Myometrial cell (primary cell): Measurements from ENCODE around the gene MBLAC2. TPM values are rescaled to one million over a fixed set of nuclear protein-coding genes. Genes with fewer than 3 reads are reported as not detected.

ENCODE experiments used
- total RNA-seq: library from RNA; depleted of rRNA; stranded (reverse); fragments of >200 nt; gene quantifications from 2 replicates; pipeline ENCODE4 v1.2.3, GENCODE V29; 2015

The MBLAC2 gene
- 2.3 and 3.9 TPM in 2 replicates for total RNA-seq

DNA sequence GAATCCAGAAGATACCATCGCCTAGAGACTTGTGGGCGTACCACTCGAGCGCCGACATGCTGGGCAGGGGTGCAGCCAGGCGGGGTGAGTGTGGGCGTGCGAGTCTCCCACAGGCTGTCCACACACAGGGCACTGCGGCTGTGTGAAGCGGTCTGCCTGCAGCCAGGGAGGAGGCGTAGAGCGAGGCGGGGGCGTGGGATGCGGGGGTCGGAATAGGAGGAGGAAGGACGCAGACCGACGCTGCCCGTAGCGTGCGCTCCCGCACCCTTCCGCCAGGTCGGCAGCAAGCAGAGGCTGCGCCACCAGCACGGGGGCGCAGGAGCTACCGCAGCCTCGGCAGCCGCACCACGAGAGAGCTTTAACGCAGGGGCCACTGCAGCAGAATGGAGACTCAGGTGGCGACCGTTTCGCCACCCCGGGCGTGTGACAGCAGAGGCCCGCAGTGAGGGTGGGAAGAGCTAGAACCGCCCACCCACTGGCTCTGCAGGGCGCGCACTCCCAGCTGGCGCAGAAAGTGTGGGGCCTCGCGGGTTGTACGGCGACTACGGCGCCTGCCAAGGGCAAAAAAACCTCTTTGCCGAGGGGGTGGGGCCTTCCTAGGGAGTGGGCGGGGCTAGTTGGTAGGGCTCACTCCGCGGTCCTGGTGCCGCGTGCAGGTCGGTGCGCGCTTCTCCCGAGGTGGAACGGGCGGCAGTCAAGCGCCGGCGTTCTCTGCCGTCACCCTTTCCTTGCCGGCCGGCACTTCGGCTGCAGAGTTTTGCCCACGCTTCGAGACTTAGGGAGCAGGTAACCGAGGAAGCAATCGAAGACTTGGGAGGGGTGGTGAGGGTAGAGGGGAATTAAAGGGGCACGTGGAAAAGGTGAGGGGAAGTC lies at the start of gene MBLAC2, which contains the start of gene POLR3G:
MBLAC2 (minus strand) TSS at position 537 of the 873 bp plus-strand sequence; CDS start at position 58, 479 bp downstream.
POLR3G (plus strand) TSS at position 630 of the 873 bp plus-strand sequence. CDS start 10,704 bp downstream, outside the sequence.

DNA sequence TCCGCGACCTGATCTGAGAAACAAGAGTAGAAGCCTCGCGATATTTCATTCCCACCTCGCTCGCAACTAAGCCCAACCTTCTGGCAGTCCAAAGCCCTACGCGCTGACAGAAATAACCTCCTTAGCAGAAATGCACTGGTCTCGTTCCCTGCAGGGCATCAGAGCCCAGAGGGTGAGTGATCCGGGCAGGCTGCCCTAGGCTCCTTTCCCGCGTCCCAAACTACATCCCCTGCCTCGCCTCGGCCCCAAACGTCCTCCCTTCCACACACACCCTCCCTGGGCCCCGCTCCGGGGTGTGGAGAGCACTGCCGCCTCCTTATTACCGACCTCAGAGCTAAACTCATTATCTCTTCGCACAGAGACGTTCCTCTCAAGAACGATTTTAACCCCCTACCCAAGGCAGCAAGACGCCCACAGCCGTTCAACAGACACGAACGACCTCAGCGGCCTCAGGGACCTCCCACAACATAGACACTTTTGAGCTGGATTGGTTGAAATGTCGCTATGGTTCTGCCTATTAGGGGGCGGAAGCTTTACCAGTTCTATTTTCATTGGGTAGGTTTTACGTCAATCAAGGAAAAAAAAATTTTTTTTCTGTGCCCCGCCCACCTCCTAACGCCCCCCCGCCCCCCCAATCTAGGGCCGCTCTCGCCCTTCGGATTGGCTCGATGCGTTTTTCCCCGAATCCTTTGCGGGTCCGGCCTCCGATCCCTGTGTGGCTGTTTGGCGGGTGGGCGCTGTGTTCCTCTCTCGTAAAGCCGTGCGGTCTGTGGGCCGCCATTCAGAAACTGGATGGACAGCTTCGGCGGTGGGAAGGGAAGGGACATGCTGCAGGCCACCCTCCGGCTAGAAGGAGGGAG lies 65.0 kb downstream of the MBLAC2 start, which contains the start of gene CETN3:
CETN3 (minus strand) TSS at position 439 of the 860 bp plus-strand sequence; CDS start at position 344, 95 bp downstream.

Other genes starting within 250 kb of the MBLAC2 start
- gene CETN3, start 65.0 kb downstream of the MBLAC2 start, total RNA-seq, result 15.6 and 16.1 TPM in 2 replicates
- 14.1 and 26.9 TPM in 2 replicates for gene POLR3G, start 93 bp upstream of the MBLAC2 start, total RNA-seq
- 14.5 and 14.7 TPM in 2 replicates for gene LYSMD3, start 54.8 kb upstream of the MBLAC2 start, total RNA-seq
- 0.29 TPM in 1 of 2 replicates, not detected in the other for gene ADGRV1, start 84.0 kb upstream of the MBLAC2 start, total RNA-seq